ENCODE data around the gene FTL.
"Not testable (repeated sequence)": the region's sequence is repeated elsewhere in the genome, so short reads cannot be mapped to it uniquely, and the experiment has no call there.

FTL gene

GRCh38 chr19:48965040-48965805, at the start of gene FTL:
Gene FTL (plus strand): TSS chr19:48965309. CDS start chr19:48965508, 199 bp downstream.
- peak; percentile 81 for DNase-seq (ENCODE audit: low read depth)

GRCh38 chr19:48915757-48916156, 49.4 kb upstream of the FTL start:
- no peak for DNase-seq (ENCODE audit: low read depth)

- DNase-seq (ENCODE audit: low read depth), result no peak
Measured at GRCh38 chr19:48918071-48918470, 47.0 kb upstream of the FTL start.

GRCh38 chr19:48918801-48919247, 46.3 kb upstream of the FTL start:
- no peak for DNase-seq (ENCODE audit: low read depth)

- DNase-seq (ENCODE audit: low read depth), result not testable (repeated sequence)
Measured at GRCh38 chr19:48919271-48919670, 45.8 kb upstream of the FTL start.

- DNase-seq (ENCODE audit: low read depth), result no peak
Measured at GRCh38 chr19:48920949-48921348, 44.2 kb upstream of the FTL start.

GRCh38 chr19:48921721-48922500, 43.2 kb upstream of the FTL start:
- DNase-seq (ENCODE audit: low read depth), result no peak

GRCh38 chr19:48922548-48923490, 42.3 kb upstream of the FTL start:
- DNase-seq (ENCODE audit: low read depth), result no peak

GRCh38 chr19:48925240-48925843, 39.8 kb upstream of the FTL start:
- DNase-seq (ENCODE audit: low read depth), result no peak

- DNase-seq (ENCODE audit: low read depth), result not testable (repeated sequence)
Measured at GRCh38 chr19:48925890-48926289, 39.2 kb upstream of the FTL start.

- DNase-seq (ENCODE audit: low read depth), result no peak
Measured at GRCh38 chr19:48926909-48927308, 38.2 kb upstream of the FTL start.

GRCh38 chr19:48927692-48928091, 37.4 kb upstream of the FTL start:
- DNase-seq (ENCODE audit: low read depth), result not testable (repeated sequence)

- no peak for DNase-seq (ENCODE audit: low read depth)
Measured at GRCh38 chr19:48928164-48929025, 36.7 kb upstream of the FTL start.

- DNase-seq (ENCODE audit: low read depth), result peak; percentile 66
Measured at GRCh38 chr19:48933382-48933932, 31.7 kb upstream of the FTL start, which contains the start of gene DHDH. Gene DHDH (plus strand): TSS chr19:48933699. CDS start chr19:48933722, 23 bp downstream.

GRCh38 chr19:48934837-48935236, 30.3 kb upstream of the FTL start:
- no peak for DNase-seq (ENCODE audit: low read depth)

- no peak for DNase-seq (ENCODE audit: low read depth)
Measured at GRCh38 chr19:48935864-48936263, 29.2 kb upstream of the FTL start.

- no peak for DNase-seq (ENCODE audit: low read depth)
Measured at GRCh38 chr19:48938256-48938655, 26.9 kb upstream of the FTL start.

GRCh38 chr19:48940902-48941301, 24.2 kb upstream of the FTL start:
- no peak for DNase-seq (ENCODE audit: low read depth)

- DNase-seq (ENCODE audit: low read depth), result no peak
Measured at GRCh38 chr19:48943081-48943480, 22.0 kb upstream of the FTL start.

GRCh38 chr19:48945415-48945814, 19.7 kb upstream of the FTL start:
- DNase-seq (ENCODE audit: low read depth), result no peak
